Measurements from ENCODE around the gene GSK3B.

- no peak for TF ChIP-seq CTCF (conservative IDR thresholded peaks at IDR 0.05 in 1 of 2, IDR thresholded peaks at IDR 0.05 in 1 of 2; ENCODE audit: extremely low read depth in 1 of 2, insufficient read depth in 1 of 2, low read depth in 1 of 2, low read length in 2 of 2)
- TF ChIP-seq EZH2 (IDR thresholded peaks at IDR 0.05; ENCODE audit: borderline replicate concordance, low read length) = no peak
Observed at GRCh38 chr3:119786409-119786808, 307.8 kb downstream of the GSK3B start.

Data from mammary epithelial cell (primary cell).